ENCODE results near the gene ACOX3. TPM values are rescaled to one million over a fixed set of nuclear protein-coding genes. Genes with fewer than 3 reads are reported as not detected.

Gene ACOX3
- total and polyA plus RNA-seq, 8 donors: 13.5 to 45.5 (median 32.8) TPM

DNA sequence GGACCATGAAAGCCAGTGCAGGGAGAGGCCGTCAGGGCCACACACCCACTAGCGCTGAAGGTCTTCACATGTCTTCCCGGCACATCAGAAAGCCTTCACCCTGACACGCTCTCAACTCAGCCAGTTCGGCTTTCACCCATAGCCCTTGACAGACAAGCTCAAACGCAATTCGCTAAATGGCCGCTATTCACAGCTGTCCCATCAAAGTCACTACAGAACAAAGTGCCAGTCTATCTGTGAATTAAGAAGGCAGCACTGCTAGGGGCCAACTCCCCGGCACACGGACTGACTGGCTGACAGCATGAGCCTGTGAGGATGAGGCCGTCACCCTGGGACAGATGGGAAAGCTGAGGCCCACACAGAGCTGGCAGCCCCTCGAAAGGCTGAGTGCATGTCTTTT, 45.7 kb downstream of the ACOX3 start:
- no peak overlapping the region for H3K4me3 ChIP-seq
- no peaks in the 10 kb centered on the region for H3K27me3 ChIP-seq
- peak overlapping the region in 4 of 5 donors; percentile 22 to 69 (median 54) for H3K27ac ChIP-seq
- TF ChIP-seq POLR2A (IDR thresholded peaks at IDR 0.05) (no peak), EP300 (IDR thresholded peaks at IDR 0.05) (no peak)
- intact Hi-C loops (cut with DNase I; ENCODE audit: low total_unique reads): no loop called here
- 90 to 98% (median 95%) methylated on average over 11 to 12 of the region's 12 CpGs for WGBS, 5 donors
- H3K9me3 ChIP-seq: no peaks in the 10 kb centered on the region
- H3K4me1 ChIP-seq: peaks cover 6 to 38% (median 23%) of the 10 kb centered on the region in 4 donors
- peaks cover 16 to 95% (median 87%) of the 10 kb centered on the region in 4 donors for H3K36me3 ChIP-seq
- no peak for DNase-seq

DNA sequence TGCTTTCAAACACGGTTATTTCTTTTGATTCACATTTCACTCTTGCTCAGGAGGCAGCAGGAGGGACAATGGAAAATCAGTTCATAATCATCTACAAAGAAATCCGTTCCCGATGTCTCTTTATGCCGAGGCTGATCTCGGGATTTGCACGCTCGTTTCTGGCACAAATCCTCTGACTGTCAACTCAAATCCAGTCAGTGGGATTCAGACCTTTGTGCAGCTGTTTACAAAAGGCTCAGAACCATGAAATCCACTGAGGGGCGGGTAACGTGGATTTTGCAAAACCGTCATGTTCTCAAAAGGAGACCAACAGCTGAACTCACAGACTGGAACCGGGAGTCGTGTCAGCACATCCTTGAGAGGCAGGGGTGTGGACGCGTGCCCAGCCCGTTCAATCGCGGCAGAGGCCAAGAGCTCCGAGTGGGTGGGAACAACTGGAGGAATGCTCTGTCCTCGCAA, 46.4 kb downstream of the ACOX3 start:
- intact Hi-C loops (cut with DNase I; ENCODE audit: low total_unique reads): no loop called here
- TF ChIP-seq, protein P1, sequence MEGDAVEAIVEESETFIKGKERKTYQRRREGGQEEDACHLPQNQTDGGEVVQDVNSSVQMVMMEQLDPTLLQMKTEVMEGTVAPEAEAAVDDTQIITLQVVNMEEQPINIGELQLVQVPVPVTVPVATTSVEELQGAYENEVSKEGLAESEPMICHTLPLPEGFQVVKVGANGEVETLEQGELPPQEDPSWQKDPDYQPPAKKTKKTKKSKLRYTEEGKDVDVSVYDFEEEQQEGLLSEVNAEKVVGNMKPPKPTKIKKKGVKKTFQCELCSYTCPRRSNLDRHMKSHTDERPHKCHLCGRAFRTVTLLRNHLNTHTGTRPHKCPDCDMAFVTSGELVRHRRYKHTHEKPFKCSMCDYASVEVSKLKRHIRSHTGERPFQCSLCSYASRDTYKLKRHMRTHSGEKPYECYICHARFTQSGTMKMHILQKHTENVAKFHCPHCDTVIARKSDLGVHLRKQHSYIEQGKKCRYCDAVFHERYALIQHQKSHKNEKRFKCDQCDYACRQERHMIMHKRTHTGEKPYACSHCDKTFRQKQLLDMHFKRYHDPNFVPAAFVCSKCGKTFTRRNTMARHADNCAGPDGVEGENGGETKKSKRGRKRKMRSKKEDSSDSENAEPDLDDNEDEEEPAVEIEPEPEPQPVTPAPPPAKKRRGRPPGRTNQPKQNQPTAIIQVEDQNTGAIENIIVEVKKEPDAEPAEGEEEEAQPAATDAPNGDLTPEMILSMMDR (IDR thresholded peaks at IDR 0.05): no peak
- peak in 2 of 3 donors; percentile 35 to 56 for TF ChIP-seq POLR2AphosphoS5 (IDR thresholded peaks at IDR 0.05)
- no peak for TF ChIP-seq POLR2A (IDR thresholded peaks at IDR 0.05)
- DNase-seq: peak; percentile 37 to 72
- 47 to 73% (median 64%) methylated on average over 18 to 19 of the region's 19 CpGs for WGBS, 5 donors
- no peak overlapping the region for H3K4me3 ChIP-seq
- peaks cover 6 to 38% (median 23%) of the 10 kb centered on the region in 4 donors for H3K4me1 ChIP-seq
- H3K9me3 ChIP-seq: no peaks in the 10 kb centered on the region
- no peaks in the 10 kb centered on the region for H3K27me3 ChIP-seq
- H3K27ac ChIP-seq: peak overlapping the region in 4 of 5 donors; percentile 22 to 69 (median 54)
- peaks cover 21 to 95% (median 87%) of the 10 kb centered on the region in 4 donors for H3K36me3 ChIP-seq

DNA sequence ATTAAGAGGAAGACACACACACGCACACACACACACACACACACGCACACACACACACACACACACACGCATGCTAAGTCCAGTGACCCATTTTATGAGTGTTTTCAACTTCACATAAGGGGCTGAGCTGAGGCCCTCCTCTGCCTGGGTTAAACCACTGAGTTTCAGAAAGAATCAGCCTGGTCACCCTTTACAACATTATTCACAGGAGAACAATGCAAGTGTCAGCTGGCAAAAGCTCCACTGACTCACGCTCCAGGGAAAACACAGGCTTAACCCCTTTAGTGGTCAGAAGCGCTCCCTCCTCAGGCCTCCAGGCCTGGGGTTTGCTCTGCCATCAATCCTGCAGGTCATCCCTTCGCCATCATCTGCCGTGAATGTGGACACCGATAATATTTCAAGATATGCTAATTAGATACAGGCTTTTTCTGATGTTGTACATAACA, 46.9 kb downstream of the ACOX3 start:
- Histone ChIP-seq H3K4me1 (peaks cover 6 to 38% (median 23%) of the 10 kb centered on the region in 4 donors), H3K9me3 (no peaks in the 10 kb centered on the region), H3K4me3 (no peak overlapping the region), H3K27ac (peak overlapping the region in 4 of 5 donors; percentile 22 to 69 (median 65)), H3K36me3 (peaks cover 21 to 95% (median 87%) of the 10 kb centered on the region in 4 donors), H3K27me3 (no peaks in the 10 kb centered on the region)
- WGBS, 5 donors: 53 to 63% (median 57%) methylated on average over 8 of the region's 8 CpGs
- intact Hi-C loops (cut with DNase I; ENCODE audit: low total_unique reads): no loop called here
- TF ChIP-seq POLR2AphosphoS5 (IDR thresholded peaks at IDR 0.05) (peak in 1 of 3 donors; percentile 65), EP300 (IDR thresholded peaks at IDR 0.05) (no peak)
- peak in 1 of 2 donors; percentile 73 for DNase-seq

DNA sequence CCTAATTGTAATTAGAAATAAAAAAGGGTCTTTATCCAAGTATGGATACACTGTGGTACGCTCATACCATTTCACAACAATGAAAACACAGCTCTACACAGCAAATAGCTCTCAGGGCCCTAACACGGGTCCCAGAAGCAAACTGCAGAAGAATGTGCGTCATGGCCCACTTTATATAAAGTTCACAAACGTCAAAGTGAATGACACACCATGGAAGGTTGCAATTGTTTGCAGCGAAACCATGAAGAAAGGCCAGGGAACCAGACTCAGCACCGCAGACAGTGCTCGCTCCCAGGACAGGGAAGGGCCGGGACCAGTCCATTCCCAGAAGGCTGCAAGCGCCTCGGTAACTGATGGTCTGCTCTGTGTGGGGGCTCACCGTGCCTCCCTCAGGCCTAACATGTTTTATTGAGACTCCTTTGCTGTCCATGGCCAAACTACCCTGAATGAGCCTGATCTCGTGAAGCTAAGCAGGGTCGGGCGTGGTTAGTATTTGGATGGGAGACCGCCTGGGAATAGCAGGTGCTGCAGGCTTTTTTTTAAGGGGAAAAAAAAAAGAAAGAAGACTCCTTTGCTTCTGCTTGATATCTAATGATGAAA, 47.8 kb downstream of the ACOX3 start:
- intact Hi-C loops (cut with DNase I; ENCODE audit: low total_unique reads): no loop called here
- Histone ChIP-seq H3K4me3 (no peak overlapping the region), H3K36me3 (peaks cover 25 to 95% (median 87%) of the 10 kb centered on the region in 4 donors), H3K9me3 (no peaks in the 10 kb centered on the region), H3K4me1 (peaks cover 6 to 38% (median 23%) of the 10 kb centered on the region in 4 donors), H3K27me3 (no peaks in the 10 kb centered on the region), H3K27ac (peak overlapping the region in 4 of 5 donors; percentile 36 to 69 (median 65))
- 78 to 92% (median 84%) methylated on average over 15 of the region's 15 CpGs for WGBS, 5 donors
- no peak for TF ChIP-seq EP300 (IDR thresholded peaks at IDR 0.05)
- DNase-seq: no peak

DNA sequence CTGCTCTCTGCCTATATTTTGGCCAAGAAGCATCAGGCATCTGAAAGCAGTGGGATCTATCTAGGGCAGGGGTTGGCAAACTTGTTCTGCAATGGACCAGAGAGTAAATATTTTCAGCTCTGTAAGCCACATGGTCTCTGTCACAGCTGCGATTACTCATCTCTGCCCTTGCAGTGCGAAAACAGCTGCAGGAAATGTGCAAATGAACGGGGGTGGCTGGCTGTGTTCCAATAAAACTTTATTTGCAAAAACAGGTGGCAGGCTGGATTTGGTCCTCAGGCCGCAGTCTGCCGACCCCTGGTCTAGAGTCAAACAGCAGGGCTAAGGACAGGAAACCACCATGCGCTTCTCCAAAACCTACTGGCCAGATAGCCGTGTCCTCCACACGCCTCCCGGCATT, 48.6 kb downstream of the ACOX3 start:
- peak in 1 of 2 donors; percentile 72 for DNase-seq

More for the DNA sequence above, 48.6 kb downstream of the ACOX3 start:
- no peaks in the 10 kb centered on the region for H3K27me3 ChIP-seq
- intact Hi-C loops (cut with DNase I; ENCODE audit: low total_unique reads): no loop called here
- 57 to 76% (median 67%) methylated on average over 9 of the region's 9 CpGs for WGBS, 5 donors
- peak overlapping the region in 4 of 5 donors; percentile 36 to 69 (median 65) for H3K27ac ChIP-seq
- H3K4me1 ChIP-seq: peaks cover 6 to 38% (median 23%) of the 10 kb centered on the region in 4 donors
- H3K4me3 ChIP-seq: no peak overlapping the region
- H3K9me3 ChIP-seq: no peaks in the 10 kb centered on the region
- no peak for TF ChIP-seq POLR2A (IDR thresholded peaks at IDR 0.05)
- TF ChIP-seq, protein P1 (IDR thresholded peaks at IDR 0.05): no peak
- no peak for TF ChIP-seq EP300 (IDR thresholded peaks at IDR 0.05)
- TF ChIP-seq POLR2AphosphoS5 (IDR thresholded peaks at IDR 0.05): peak; percentile 56 to 79 (median 71)
- H3K36me3 ChIP-seq: peaks cover 32 to 95% (median 87%) of the 10 kb centered on the region in 4 donors

All from stomach (tissue), 9 donors.